ENCODE results near the gene CDH2. TPM values are rescaled to one million over a fixed set of nuclear protein-coding genes. Genes with fewer than 3 reads are reported as not detected.

Gene CDH2
- total RNA-seq, 4 donors from 2014 or later, result 0.13 to 0.95 (median 0.64) TPM

- no peak overlapping the region for H3K4me3 ChIP-seq (ENCODE audit: low read depth, poor library complexity, severe bottlenecking)
- DNase-seq (ENCODE audit: low spot score in 2 of 2), result no peak
- WGBS, 2 donors, result 69 to 80% methylated on average over 5 of the region's 5 CpGs
- no peak for TF ChIP-seq CTCF (IDR thresholded peaks at IDR 0.05)
- no peak for TF ChIP-seq POLR2A (IDR thresholded peaks at IDR 0.05)
- intact Hi-C loops (cut with DNase I; ENCODE audit: low total_unique reads), result no loop called here
Observed at GRCh38 chr18:28002841-28003240, 174.1 kb downstream of the CDH2 start.

GRCh38 chr18:27996801-27997272 lies 180.1 kb downstream of the CDH2 start:
- DNase-seq (ENCODE audit: low spot score in 2 of 2), result no peak

GRCh38 chr18:27995770-27996502 lies 181.0 kb downstream of the CDH2 start:
- intact Hi-C loops (cut with DNase I; ENCODE audit: low total_unique reads), result no loop called here
- TF ChIP-seq CTCF (IDR thresholded peaks at IDR 0.05) (no peak), POLR2A (IDR thresholded peaks at IDR 0.05) (no peak)
- DNase-seq (ENCODE audit: low spot score in 2 of 2), result no peak
- 90 to 92% methylated on average over 6 of the region's 6 CpGs for WGBS, 2 donors
- no peak overlapping the region for H3K4me3 ChIP-seq (ENCODE audit: low read depth, poor library complexity, severe bottlenecking)

More at GRCh38 chr18:27996801-27997272, 180.1 kb downstream of the CDH2 start:
- intact Hi-C loops (cut with DNase I; ENCODE audit: low total_unique reads), result no loop called here
- 69 to 77% methylated on average over 3 of the region's 3 CpGs for WGBS, 2 donors
- no peak overlapping the region for H3K4me3 ChIP-seq (ENCODE audit: low read depth, poor library complexity, severe bottlenecking)
- TF ChIP-seq CTCF (IDR thresholded peaks at IDR 0.05) (no peak), POLR2A (IDR thresholded peaks at IDR 0.05) (no peak)

- no peak overlapping the region for H3K4me3 ChIP-seq (ENCODE audit: low read depth, poor library complexity, severe bottlenecking)
- TF ChIP-seq POLR2A (IDR thresholded peaks at IDR 0.05) (no peak), CTCF (IDR thresholded peaks at IDR 0.05) (no peak)
- intact Hi-C loops (cut with DNase I; ENCODE audit: low total_unique reads), result no loop called here
- no peak for DNase-seq (ENCODE audit: low spot score in 2 of 2)
- WGBS, 2 donors, result 49 to 53% methylated on average over 3 of the region's 3 CpGs
Observed at GRCh38 chr18:27994571-27994970, 182.4 kb downstream of the CDH2 start.

GRCh38 chr18:27991391-27991790 lies 185.5 kb downstream of the CDH2 start:
- intact Hi-C loops (cut with DNase I; ENCODE audit: low total_unique reads), result no loop called here
- TF ChIP-seq POLR2A (IDR thresholded peaks at IDR 0.05), result no peak
- TF ChIP-seq CTCF (IDR thresholded peaks at IDR 0.05), result no peak
- DNase-seq (ENCODE audit: low spot score in 2 of 2), result no peak
- WGBS, 2 donors, result 89% methylated on average over 2 of the region's 2 CpGs
- no peak overlapping the region for H3K4me3 ChIP-seq (ENCODE audit: low read depth, poor library complexity, severe bottlenecking)

- no peak for DNase-seq (ENCODE audit: low spot score in 2 of 2)
- intact Hi-C loops (cut with DNase I; ENCODE audit: low total_unique reads), result no loop called here
- H3K4me3 ChIP-seq (ENCODE audit: low read depth, poor library complexity, severe bottlenecking), result no peak overlapping the region
- WGBS, 2 donors, result 92% methylated on average over 7 of the region's 7 CpGs
- TF ChIP-seq POLR2A (IDR thresholded peaks at IDR 0.05) (no peak), CTCF (IDR thresholded peaks at IDR 0.05) (no peak)
Observed at GRCh38 chr18:27985832-27986231, 191.1 kb downstream of the CDH2 start.

Measured in lower leg skin (tissue), 4 donors.